Bronchial epithelial cell (primary cell): ENCODE results near the gene SLFNL1. TPM values are rescaled to one million over a fixed set of nuclear protein-coding genes. Genes with fewer than 3 reads are reported as not detected.

ENCODE experiments used
- DNase-seq: peaks from one replicate; pipeline ENCODE4 v3.0.0-alpha.2; 2010; ENCODE audit warnings: low read depth
- FAIRE-seq: peaks from 2 replicates; lab custom pipeline; 2011; peaks lifted over from hg19 to GRCh38; lab: Jason Lieb, UNC
- H3K27me3 ChIP-seq: 2 replicates; pipeline ENCODE4 v1.5.1; 2011; ENCODE audit warnings: low read length; ENCODE audit not compliant: control insufficient read depth, insufficient read depth
- H3K36me3 ChIP-seq: 2 replicates; pipeline ENCODE4 v1.5.1; 2011; ENCODE audit warnings: low read length; ENCODE audit not compliant: control insufficient read depth, insufficient read depth
- H3K4me3 ChIP-seq: 2 replicates; pipeline ENCODE4 v1.5.1; 2011; ENCODE audit warnings: mild to moderate bottlenecking, low read depth, low read length, control low read depth
- CTCF ChIP-seq: IDR thresholded peaks from 2 replicates; pipeline ENCODE4 v1.5.1; 2011; ENCODE audit warnings: mild to moderate bottlenecking, moderate library complexity, low read length, control low read depth, inconsistent platforms; ENCODE audit not compliant: insufficient read depth, severe bottlenecking
- total RNA-seq: library from RNA; depleted of rRNA; stranded (reverse); fragments of >200 nt; gene quantifications from 2 replicates; pipeline ENCODE4 v1.2.1, GENCODE V29; 2014

Gene SLFNL1
- total RNA-seq, 1 donor from 2014 or later: under 0.01 TPM

GRCh38 chr1:41025979-41026819 is 4.7 kb upstream of the SLFNL1 start:
- H3K27me3 ChIP-seq: no peaks in the 10 kb centered on the region
- DNase-seq: no peak
- peaks cover 8% of the 10 kb centered on the region for H3K36me3 ChIP-seq
- no peak overlapping the region for H3K4me3 ChIP-seq
- TF ChIP-seq CTCF: no peak
- no peak for FAIRE-seq

GRCh38 chr1:41024953-41025352 is 3.4 kb upstream of the SLFNL1 start:
- H3K4me3 ChIP-seq: no peak overlapping the region
- H3K27me3 ChIP-seq: no peaks in the 10 kb centered on the region
- FAIRE-seq: no peak
- H3K36me3 ChIP-seq: peaks cover 8% of the 10 kb centered on the region
- DNase-seq: no peak
- TF ChIP-seq CTCF: no peak

- Histone ChIP-seq H3K36me3 (peaks cover 11% of the 10 kb centered on the region), H3K4me3 (no peak overlapping the region), H3K27me3 (no peaks in the 10 kb centered on the region)
- DNase-seq (no peak), FAIRE-seq (peak; percentile 73)
- peak; percentile 22 for TF ChIP-seq CTCF
Observed at GRCh38 chr1:41023279-41023990, 1.9 kb upstream of the SLFNL1 start.

- DNase-seq (no peak), FAIRE-seq (no peak)
- peaks cover 8% of the 10 kb centered on the region for H3K36me3 ChIP-seq
- no peak for TF ChIP-seq CTCF
- no peaks in the 10 kb centered on the region for H3K27me3 ChIP-seq
- H3K4me3 ChIP-seq: no peak overlapping the region
Observed at GRCh38 chr1:41022424-41022823, 899 bp upstream of the SLFNL1 start.

- no peak for TF ChIP-seq CTCF
- no peak overlapping the region for H3K4me3 ChIP-seq
- H3K27me3 ChIP-seq: no peaks in the 10 kb centered on the region
- DNase-seq (no peak), FAIRE-seq (no peak)
- H3K36me3 ChIP-seq: peaks cover 8% of the 10 kb centered on the region
Observed at GRCh38 chr1:41020654-41021053, 871 bp downstream of the SLFNL1 start.
